Smooth muscle cell (in vitro differentiated cells): ENCODE results near the gene MND1. TPM values are rescaled to one million over a fixed set of nuclear protein-coding genes. Genes with fewer than 3 reads are reported as not detected.

Experiments used
- DNase-seq: peaks from one replicate; lab custom pipeline; 2025; ENCODE audit not compliant: unreplicated experiment; lab: John Stamatoyannopoulos, UW
- H2AFZ ChIP-seq: fragments of 200-600 bp; sonication (generic); 2 replicates; pipeline ENCODE4 v1.6.0; 2016; ENCODE audit warnings: antibody characterized with exemption, low read depth, mild to moderate bottlenecking
- H3F3A ChIP-seq: fragments of 200-600 bp; sonication (generic); 2 replicates; pipeline ENCODE4 v1.6.0; 2017; ENCODE audit warnings: antibody characterized with exemption, low read depth
- H3K27ac ChIP-seq: fragments of 200-600 bp; sonication (generic); 2 replicates; pipeline ENCODE4 v1.5.1; 2016; ENCODE audit warnings: low read depth, mild to moderate bottlenecking
- H3K27me3 ChIP-seq: fragments of 200-600 bp; sonication (generic); 2 replicates; pipeline ENCODE4 v1.6.1; 2016; ENCODE audit warnings: low read depth, mild to moderate bottlenecking
- H3K36me3 ChIP-seq: fragments of 200-600 bp; sonication (generic); 2 replicates; pipeline ENCODE4 v1.5.1; 2016; ENCODE audit warnings: low read depth
- H3K4me1 ChIP-seq: fragments of 200-600 bp; sonication (generic); 2 replicates; pipeline ENCODE4 v1.5.1; 2016; ENCODE audit warnings: low read depth
- H3K4me2 ChIP-seq: fragments of 200-600 bp; sonication (generic); 2 replicates; pipeline ENCODE4 v1.6.0; 2016; ENCODE audit warnings: mild to moderate bottlenecking
- H3K4me3 ChIP-seq: fragments of 200-600 bp; sonication (generic); 2 replicates; pipeline ENCODE4 v1.5.1; 2016; ENCODE audit warnings: mild to moderate bottlenecking
- H3K79me2 ChIP-seq: fragments of 200-600 bp; sonication (generic); 2 replicates; pipeline ENCODE4 v1.6.0; 2016; ENCODE audit warnings: low read depth, mild to moderate bottlenecking
- H3K9ac ChIP-seq: fragments of 200-600 bp; sonication (generic); 2 replicates; pipeline ENCODE4 v1.6.0; 2016; ENCODE audit warnings: low read depth
- H3K9me3 ChIP-seq: fragments of 200-600 bp; sonication (generic); replicated peaks from 2 replicates; pipeline ENCODE4 v1.5.1; 2016; ENCODE audit warnings: low read depth
- H4K20me1 ChIP-seq: fragments of 200-600 bp; sonication (generic); 2 replicates; pipeline ENCODE4 v1.6.0; 2016; ENCODE audit warnings: low read depth
- CTCF ChIP-seq: fragments of 200-600 bp; sonication (generic); IDR thresholded peaks from 2 replicates; pipeline ENCODE4 v1.5.1; 2017; ENCODE audit warnings: borderline replicate concordance, mild to moderate bottlenecking, antibody characterized with exemption; ENCODE audit not compliant: insufficient read depth, poor library complexity, severe bottlenecking
- WGBS: methylation state at CpG from one replicate; pipeline ENCODE4 v1.1.7; 2016; ENCODE audit warnings: low lambda C conversion rate; 5-methylcytosine and 5-hydroxymethylcytosine counted together
- polyA plus RNA-seq: library from polyadenylated mRNA; unstranded; fragments of >200 nt; fragmentation: Nextera tagmentation; extraction: Ambion mirVana; gene quantifications from 2 replicates; pipeline ENCODE4 v1.2.1, GENCODE V29; 2016
- total RNA-seq: library from RNA; depleted of rRNA; stranded (reverse); fragments of >200 nt; gene quantifications from 2 replicates; pipeline ENCODE4 v1.2.3, GENCODE V29; 2014

Gene MND1
- total and polyA plus RNA-seq, 2 experiments from 2014 or later, result 1.7 to 3.1 TPM

- peak overlapping the region; percentile 66 for H3K4me3 ChIP-seq
- no peak for TF ChIP-seq CTCF
- no peaks in the 10 kb centered on the region for H4K20me1 ChIP-seq
- H3K4me2 ChIP-seq, result peak overlapping the region; percentile 94
- H3K27me3 ChIP-seq, result no peaks in the 10 kb centered on the region
- 2% methylated on average over 42 of the region's 44 CpGs for WGBS
- no peaks in the 10 kb centered on the region for H3K79me2 ChIP-seq
- H3K4me1 ChIP-seq, result peaks cover 8% of the 10 kb centered on the region
- H2AFZ ChIP-seq, result peak overlapping the region; percentile 57
- no peaks in the 10 kb centered on the region for H3F3A ChIP-seq
- peak overlapping the region; percentile 30 for H3K9ac ChIP-seq
- no peaks in the 10 kb centered on the region for H3K36me3 ChIP-seq
- no peaks in the 10 kb centered on the region for H3K9me3 ChIP-seq
- DNase-seq, result no peak
- H3K27ac ChIP-seq, result no peak overlapping the region
These were observed 809 bp downstream of the MND1 start for GRCh38 chr4:153345012-153345981.

- Histone ChIP-seq H2AFZ (no peak overlapping the region), H4K20me1 (no peaks in the 10 kb centered on the region), H3K4me2 (peak overlapping the region; percentile 94), H3K9me3 (no peaks in the 10 kb centered on the region), H3F3A (no peaks in the 10 kb centered on the region), H3K36me3 (no peaks in the 10 kb centered on the region), H3K4me1 (peaks cover 8% of the 10 kb centered on the region), H3K27me3 (no peaks in the 10 kb centered on the region), H3K79me2 (no peaks in the 10 kb centered on the region), H3K9ac (no peak overlapping the region), H3K4me3 (peak overlapping the region; percentile 66), H3K27ac (no peak overlapping the region)
- no peak for DNase-seq
- WGBS, result 88% methylated on average over 2 of the region's 2 CpGs
- TF ChIP-seq CTCF, result no peak
These were observed 1.5 kb downstream of the MND1 start for GRCh38 chr4:153346031-153346430.

- no peaks in the 10 kb centered on the region for H3K9me3 ChIP-seq
- no peak overlapping the region for H3K27ac ChIP-seq
- no peaks in the 10 kb centered on the region for H3F3A ChIP-seq
- H3K27me3 ChIP-seq, result no peaks in the 10 kb centered on the region
- no peak overlapping the region for H3K4me3 ChIP-seq
- 75% methylated on average over 5 of the region's 5 CpGs for whole genome bisulfite sequencing
- no peaks in the 10 kb centered on the region for H4K20me1 ChIP-seq
- H3K79me2 ChIP-seq, result no peaks in the 10 kb centered on the region
- H3K4me1 ChIP-seq, result peaks cover 8% of the 10 kb centered on the region
- H3K36me3 ChIP-seq, result no peaks in the 10 kb centered on the region
- H2AFZ ChIP-seq, result no peak overlapping the region
- H3K9ac ChIP-seq, result no peak overlapping the region
- no peak overlapping the region for H3K4me2 ChIP-seq
- no peak for DNase-seq
- TF ChIP-seq CTCF, result no peak
These were observed 2.1 kb downstream of the MND1 start for GRCh38 chr4:153346563-153346962.
